Suppressor macrophage treated with lipopolysaccharide for 4 hours (primary cell): ENCODE results near the gene SNAPC2.
"Not testable (repeated sequence)": the region's sequence is repeated elsewhere in the genome, so short reads cannot be mapped to it uniquely, and the experiment has no call there.

Experiments used
- DNase-seq: peaks from one replicate; pipeline ENCODE4 v3.0.0-alpha.2; 2020

SNAPC2 gene

DNA sequence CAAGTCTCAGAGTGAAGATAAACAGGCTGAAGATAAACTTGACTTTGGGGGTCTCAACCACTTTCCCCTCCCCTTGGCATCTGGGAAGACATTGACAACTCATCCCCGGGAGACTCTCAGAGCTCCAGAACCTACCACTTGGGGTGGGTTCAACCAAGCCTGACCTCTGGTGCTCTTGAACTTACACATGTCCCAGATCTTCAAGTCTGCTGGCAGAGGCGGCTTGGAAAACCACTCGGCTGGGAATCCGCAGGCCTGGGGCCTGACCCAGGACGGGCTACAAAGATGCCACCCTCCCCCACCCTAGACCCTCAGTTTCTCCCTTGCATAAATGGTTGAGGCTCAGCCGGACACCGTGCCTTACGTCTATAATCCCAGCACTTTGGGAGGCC, 31.3 kb upstream of the SNAPC2 start:
- DNase-seq: no peak

DNA sequence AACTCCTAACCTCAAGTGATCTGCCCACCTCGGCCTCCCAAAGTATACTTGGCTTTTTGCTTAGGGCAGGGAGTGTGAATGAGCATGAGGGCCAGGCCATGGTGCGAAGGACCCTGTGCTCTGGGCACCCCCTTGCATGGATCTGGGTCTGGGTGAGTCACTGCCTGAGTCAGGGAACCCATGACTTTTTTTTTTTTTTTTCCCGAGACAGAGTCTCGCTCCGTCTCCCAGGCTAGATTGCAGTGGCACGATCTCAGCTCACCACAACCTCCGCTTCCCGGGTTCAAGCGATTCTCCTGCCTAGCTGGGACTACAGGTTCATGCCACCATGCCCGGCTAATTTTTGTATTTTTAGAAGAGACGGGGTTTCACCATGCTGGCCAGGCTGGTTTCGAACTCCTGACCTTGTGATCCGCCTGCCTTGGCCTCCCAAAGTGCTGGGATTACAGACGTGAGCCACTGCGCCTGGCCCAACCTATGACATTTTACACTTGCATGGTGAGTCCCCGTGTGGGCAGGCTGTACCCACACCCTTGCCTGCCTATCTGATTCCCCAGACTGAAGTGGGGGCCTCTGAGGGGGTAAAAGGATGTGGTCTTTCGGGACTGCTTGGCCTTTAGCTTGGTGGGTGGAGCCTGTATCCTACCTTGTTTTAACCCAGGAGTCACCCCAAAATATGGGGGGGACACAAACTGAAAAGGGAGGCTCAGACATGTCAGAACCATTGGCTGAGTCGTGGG, 26.6 kb upstream of the SNAPC2 start:
- DNase-seq: not testable (repeated sequence)

DNA sequence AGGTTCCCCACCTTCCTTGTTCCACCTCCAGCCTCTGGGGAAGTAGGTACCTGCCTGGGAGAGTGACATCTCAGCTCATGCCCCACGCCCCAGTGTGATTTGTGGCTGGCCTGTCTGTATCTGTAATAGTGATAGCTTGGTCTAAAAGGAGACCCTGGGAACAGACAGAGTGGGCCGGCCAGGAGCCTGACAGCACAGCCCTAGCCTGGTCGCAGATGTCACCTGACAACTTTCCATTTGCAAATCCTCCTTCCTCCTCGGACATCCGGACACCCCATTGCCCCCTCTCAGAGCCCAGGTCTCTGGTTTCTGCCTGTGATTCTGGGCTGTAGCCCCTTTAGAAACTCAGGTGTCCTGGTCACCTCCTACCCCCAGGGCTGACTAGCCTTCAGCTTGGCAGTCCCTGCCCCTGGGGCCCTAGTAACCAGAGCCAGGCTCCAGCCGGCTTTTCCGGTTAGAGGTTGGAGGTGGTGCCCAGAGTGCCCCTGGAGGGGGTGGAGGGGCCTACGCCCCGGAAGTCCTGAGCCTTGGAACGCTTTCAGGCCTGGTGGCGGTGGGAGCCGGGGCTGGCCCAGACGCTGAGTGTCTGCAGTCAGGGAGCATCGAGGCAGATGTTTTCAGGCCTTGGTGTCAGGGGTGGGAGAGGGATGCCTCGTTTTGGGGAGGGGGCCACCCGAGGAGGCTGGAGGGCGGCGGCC, 25.4 kb upstream of the SNAPC2 start:
- DNase-seq: no peak

DNA sequence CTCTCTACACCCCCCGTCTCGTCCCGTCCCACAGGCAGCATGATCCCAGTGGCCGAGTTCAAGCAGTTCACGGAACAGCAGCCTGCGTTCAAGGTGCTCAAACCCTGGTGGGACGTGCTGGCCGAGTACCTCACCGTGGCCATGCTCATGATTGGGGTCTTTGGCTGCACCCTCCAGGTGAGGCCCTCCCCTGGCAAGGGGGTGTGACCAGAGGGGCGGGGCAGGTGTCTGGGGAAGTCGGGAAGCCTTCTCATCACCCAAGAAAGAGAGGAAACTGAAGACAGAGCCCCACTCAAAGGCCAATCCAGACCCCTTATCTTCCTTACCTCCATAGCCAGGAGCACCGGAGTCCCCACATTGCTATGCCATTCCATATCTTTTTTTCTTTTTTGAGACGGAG, 24.6 kb upstream of the SNAPC2 start:
- no peak for DNase-seq

DNA sequence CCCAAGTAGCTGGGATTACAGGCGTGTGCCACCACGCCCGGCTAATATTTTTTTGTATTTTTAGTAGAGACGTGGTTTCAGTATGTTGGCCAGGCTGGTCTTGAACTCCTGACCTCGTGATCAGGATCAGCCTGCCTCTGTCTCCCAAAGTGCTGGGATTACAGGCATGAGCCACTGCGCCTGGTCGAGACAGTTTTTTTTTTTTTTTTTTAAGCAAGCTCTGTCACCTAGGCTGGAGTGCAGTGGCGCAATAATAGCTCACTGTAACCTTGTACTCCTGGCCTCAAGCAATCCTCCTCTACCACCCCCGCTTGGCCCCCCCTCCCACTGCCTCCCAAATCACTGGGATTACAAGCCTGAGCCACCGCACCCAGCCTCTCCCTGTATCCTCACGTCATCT, 22.8 kb upstream of the SNAPC2 start:
- no peak for DNase-seq

DNA sequence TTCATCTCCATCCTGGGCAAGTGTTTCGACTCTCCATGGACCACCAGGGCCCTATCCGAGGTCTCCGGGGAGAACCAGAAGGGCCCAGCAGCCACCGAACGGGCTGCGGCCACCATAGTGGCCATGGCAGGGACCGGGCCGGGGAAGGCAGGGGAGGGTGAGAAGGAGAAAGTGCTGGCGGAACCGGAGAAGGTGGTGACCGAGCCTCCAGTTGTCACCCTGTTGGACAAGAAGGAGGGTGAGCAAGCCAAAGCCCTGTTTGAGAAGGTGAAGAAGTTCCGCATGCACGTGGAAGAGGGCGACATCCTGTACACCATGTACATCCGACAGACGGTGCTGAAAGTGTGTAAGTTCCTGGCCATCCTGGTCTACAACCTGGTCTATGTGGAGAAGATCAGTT, 21.2 kb upstream of the SNAPC2 start:
- no peak for DNase-seq

DNA sequence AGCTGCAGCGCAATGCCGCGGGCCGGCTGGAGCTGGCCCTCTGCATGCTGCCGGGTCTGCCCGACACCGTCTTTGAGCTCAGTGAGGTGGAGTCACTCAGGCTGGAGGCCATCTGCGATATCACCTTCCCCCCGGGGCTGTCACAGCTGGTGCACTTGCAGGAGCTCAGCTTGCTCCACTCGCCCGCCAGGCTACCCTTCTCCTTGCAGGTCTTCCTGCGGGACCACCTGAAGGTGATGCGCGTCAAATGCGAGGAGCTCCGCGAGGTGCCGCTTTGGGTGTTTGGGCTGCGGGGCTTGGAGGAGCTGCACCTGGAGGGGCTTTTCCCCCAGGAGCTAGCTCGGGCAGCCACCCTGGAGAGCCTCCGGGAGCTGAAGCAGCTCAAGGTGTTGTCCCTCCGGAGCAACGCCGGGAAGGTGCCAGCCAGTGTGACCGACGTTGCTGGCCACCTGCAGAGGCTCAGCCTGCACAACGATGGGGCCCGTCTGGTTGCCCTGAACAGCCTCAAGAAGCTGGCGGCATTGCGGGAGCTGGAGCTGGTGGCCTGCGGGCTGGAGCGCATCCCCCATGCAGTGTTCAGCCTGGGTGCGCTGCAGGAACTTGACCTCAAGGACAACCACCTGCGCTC, 20.3 kb upstream of the SNAPC2 start:
- DNase-seq: no peak

DNA sequence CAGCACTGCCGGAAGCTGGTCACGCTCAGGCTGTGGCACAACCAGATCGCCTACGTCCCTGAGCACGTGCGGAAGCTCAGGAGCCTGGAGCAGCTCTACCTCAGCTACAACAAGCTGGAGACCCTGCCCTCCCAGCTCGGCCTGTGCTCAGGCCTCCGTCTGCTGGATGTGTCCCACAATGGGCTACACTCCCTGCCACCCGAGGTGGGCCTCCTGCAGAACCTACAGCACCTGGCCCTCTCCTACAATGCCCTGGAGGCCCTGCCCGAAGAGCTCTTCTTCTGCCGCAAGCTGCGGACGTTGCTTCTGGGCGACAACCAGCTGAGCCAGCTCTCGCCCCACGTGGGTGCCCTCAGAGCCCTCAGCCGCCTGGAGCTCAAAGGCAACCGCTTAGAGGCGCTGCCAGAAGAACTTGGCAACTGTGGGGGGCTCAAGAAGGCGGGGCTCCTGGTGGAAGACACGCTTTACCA, 19.7 kb upstream of the SNAPC2 start:
- no peak for DNase-seq

DNA sequence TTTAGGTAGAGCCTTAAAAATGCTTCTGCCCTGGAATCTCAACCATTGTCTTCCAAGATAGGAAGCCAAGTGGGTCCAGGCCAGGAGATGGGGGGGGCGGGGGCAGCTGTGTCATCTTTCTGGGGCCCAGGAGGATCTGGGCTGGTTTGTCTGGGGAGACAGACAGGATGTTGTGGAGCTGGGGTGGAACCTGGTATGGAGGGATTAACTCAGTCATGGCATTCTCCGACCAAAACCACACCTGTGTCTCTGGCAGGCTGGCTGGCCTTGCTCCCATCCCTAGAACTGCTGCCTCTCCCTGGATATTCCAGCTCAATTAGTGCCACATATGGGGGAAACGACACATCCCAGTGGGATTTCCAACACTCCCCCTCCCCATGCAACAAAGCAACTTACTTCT, 19.2 kb upstream of the SNAPC2 start:
- no peak for DNase-seq

DNA sequence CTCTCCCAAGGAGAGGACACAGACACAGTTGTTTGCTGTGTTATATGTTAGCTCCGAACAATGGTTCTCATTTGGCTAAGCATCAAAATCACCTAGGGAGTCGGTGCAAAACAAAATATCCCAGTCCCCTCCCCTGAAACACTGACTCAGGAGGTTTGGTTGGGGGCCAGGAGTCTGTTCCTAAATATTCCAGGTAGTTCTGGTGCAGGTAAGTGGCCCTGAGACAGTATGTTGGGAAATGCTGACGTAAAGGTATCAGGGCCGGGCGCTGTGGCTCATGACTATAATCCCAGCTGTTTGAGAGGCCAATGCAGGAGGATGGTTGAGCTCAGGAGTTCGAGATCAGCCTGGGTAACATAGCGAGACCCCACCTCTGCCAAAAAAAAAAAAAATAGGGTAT, 18.8 kb upstream of the SNAPC2 start:
- DNase-seq: no peak

DNA sequence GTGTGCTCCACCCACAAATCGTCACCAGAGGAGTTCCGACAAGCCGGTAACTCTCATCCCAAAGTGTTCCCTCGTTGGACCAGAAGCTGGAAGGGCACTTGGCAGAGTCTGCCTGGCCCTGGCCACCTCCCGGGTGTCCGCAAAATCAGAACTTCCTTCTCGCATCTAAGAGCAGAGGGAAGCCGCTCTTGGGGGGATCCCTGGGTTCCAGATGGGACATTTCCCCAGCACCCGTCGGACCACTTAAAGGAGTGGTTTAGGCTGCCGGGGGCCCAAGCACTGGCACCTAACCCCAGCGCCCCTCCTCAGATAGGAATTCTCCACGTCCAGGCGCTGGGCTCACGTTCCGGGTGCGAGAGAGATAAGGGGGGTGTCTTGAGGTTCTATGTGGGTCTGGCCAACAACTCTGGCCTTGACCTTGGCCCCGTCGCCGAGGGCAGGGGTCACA, 17.3 kb upstream of the SNAPC2 start:
- DNase-seq: no peak

DNA sequence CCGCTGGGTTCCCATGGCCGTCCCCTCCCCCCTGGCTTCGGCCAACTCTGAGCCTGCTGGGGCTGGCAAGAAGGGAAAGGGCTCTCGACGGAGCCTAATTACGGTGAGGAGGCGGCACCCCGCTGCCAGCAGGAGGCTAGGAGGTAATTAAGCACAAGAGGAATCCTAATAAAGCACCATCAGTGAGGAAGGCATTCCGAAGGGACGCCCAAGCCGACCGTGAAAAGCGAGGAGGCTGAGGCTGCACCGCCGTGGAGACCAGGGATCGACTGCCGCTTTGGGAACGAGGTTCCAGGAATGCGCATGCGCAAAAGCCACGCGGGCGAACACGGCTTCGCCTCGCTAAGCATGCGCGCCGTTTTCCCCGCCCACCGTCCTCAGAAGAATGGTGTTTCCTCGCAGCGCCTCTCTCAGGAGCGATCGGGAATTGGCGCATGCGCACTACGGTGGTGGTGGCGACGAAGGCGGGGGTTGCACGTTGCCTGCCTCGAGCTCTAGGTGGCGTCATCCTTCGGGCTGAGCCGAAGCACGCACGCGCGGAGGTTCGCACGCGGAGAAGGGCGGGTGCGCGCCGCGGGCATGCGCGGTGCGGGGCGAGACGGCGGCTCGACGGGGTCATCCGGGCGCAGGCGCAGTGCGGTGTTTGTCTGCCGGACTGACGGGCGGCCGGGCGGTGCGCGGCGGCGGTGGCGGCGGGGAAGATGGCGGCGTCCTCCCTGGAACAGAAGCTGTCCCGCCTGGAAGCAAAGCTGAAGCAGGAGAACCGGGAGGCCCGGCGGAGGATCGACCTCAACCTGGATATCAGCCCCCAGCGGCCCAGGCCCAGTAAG, 16.7 kb upstream of the SNAPC2 start, which contains the start of gene MAP2K7:
MAP2K7 (plus strand) TSS at position 634 of the 830 bp plus-strand sequence; CDS start at position 702, 68 bp downstream.
- DNase-seq: peak; percentile 100

DNA sequence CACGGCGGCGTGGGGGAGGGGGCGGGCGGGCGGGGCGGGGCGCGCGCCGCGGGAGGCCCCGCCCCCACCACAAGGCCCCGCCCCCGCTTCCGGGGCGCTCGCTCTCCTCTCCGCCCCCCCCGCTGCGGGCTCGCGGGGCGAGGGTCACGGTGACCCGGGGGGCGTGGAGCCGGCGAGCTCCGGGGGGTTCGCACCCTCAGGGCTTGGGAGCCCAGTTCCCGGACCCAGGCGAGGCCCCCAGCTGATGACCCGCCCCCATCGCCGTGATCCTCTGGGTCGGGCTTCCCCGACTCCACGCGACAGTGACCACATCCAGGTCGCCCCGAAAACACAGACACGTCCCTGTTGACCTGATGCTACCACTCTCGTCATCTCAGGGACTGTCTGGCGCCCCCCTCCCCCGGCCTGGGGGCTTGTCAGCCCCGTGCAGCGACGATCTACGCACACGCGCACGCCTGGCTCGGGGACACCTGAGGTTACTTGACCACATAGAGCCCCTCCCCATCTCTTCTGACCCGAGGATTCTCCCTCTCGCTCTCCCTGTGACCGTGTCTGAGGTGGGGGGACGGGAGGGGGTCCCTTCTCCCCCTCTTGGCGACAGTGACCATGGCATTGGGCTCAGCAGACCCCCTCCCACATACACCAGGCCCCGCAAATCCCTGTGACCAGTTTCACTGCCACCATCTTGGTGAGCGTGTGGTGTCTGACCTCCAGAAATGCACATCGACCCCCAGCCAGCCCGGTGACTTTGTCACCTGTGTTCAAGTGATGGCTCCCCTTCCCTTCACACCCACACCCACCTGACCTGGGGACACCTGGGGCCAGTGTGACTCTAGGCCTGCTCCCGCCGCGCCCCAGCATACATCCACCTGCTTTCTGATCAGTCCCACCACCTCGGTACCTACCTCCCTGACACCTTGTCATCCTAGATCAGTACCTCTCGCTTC, 15.8 kb upstream of the SNAPC2 start:
- DNase-seq: peak; percentile 71

DNA sequence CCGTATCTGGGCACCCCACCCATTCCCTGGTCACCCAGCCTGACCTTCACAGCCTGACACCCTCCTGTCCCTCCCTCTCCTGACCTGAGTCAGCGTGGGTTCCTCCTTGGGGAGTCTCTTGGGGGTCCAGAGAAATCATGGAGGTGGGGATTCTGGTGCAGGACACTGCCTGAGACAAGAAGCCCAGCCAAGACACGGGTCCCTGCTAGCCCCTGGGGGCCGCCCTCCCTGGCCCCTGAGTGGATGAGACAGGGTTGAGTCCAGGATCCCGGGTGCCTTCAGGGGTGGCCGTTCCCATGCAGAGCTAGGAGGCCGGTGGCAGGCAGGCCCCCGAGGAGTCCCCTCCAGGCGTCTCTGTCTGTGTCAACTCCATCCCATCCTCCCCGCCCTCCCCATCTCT, 14.9 kb upstream of the SNAPC2 start:
- DNase-seq: no peak

DNA sequence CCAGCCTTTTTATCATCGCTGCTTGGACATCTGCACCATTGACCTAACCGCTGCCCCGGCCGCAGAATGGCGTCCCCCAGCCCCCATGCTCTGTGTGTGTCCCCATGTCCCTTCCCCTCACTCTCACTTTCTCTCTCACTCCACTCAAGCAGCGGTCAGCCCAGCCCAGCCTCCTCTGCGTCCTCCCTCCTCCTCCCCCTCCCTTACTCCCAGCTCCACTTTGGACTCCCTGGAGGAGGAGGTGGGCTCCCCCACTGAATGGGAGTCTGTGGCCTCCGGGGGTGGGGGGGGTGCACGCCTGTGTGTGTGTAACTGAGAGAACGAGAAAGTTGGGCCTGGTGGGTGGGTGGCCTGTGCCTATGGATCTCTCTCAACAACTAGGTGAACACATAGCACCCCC, 14.3 kb upstream of the SNAPC2 start:
- no peak for DNase-seq

DNA sequence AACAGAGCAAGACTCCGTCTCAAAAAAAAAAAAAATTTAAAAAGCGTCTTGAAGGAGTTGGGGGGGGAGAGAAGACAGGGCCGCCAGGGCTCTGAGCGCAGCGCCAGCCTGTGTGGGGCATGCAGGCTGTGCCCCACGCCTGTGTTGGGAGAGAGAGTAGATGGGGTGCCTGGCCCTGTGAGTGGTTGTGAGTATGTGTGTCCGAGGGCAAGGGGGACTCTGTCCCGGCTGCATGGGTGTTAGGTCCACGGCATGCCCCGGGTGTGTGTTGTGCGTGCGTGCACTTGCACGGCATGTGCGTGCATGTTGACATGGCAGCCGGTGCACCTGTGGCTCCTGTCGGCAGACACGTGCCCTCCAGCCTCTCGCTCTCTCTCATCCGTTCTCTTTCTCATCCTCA, 13.0 kb upstream of the SNAPC2 start:
- no peak for DNase-seq

DNA sequence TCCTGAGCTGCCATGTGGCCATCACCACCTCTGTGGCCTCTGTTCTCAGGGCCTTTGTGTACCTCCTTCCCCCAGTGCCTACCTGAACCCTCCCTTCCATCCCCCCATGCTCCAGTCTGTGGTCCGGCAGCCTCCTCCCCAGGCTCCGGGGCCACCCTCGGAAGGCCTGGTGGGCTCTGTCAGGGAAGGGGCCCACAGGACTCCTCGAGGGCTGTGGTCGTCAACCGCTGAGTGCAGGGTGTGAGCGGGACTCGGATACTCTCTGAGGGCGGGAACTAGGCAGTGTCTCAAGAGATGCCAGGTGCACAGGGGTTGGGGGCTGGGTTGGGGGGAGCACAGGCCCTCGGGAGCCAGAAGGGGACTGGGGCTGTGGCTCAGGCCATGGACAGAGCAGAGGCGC, 12.6 kb upstream of the SNAPC2 start:
- no peak for DNase-seq

DNA sequence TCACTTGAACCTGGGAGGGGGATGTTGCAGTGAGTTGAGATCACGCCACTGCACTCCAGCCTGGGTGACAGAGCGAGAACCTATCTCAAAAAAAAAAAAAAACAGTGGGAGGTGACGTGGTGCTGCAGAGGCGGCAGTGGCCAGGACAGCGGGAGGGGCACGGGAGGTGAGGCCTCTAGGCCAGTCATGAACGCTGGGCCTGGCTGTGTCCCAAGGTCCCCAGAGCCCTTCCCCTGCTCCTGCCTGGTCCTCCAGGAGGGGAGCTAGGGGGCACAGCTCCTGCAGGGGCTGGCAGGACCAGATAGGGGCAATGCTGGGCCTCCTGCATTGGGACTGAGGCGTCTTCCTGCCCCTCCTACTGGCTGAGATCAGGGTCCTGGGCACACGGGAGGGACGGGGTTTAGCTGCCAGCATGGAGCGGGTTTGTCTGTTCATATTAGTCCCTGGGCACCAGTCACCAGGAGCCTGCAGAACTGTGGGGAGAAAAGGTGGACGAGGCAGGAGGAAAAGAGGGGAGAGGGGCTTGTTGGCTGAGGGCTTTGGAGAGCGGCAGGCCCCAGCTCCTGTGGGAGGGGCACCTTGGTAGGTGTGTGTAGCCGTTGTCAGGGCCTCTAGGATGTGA, 11.9 kb upstream of the SNAPC2 start:
- DNase-seq: no peak

DNA sequence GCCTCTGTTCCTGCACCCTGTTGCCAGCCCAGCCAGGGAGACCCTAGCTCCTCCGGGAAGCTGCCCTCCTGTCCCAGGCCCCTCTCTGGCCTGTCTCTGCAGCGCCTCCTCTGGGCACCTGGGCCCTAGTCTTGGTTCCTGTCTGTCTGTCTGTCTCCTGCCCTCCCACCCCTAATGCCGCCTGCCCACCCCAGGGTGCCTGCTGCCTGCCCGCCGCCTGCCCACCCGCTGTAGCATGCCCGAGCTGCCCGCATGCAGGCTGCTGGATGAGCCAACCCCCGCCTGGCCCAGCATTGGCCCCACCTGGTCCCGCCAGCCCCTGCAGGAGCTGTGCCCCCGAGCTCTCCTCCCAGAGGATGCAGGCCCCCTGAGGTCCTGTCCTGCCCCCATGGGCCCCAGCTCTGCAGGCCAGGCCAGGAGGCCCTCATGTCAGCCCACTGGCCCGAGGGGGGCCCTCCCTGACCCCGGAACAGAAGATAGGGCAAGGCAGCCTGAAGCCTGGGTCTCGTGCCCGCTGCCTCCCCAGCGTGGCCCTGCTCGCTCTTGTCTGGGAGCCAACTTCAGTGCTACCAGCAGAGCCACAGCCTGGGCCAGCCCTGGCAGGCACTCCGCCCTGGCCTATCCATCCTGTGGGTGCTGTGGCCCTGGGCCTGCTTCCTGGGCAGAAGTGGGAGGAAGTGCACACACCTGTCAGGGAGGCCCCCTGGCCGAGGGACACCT, 11.2 kb upstream of the SNAPC2 start:
- DNase-seq: no peak

DNA sequence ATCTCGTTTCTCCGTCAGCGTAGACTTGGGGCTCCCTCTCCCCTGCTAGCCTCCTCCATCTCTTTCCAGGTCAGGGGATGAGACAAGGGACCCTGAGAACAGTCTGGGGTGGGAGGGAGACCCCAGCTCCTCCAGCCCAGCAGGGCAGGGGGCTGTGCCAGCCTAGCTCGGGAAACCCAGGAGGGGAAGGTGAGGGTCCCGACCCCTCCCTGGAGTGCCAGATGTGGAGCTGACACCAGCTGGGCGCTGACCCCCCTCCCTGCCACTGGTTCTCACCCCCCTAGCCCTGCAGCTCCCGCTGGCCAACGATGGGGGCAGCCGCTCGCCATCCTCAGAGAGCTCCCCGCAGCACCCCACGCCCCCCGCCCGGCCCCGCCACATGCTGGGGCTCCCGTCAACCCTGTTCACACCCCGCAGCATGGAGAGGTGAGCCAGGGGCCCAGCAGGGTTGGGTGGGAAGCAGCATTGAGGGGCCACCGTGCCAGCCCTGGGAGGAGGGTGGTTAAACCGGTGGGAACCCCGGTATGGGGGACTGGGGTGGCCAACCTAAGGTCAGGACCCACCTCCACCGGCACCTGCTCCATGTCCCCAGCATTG, 10.6 kb upstream of the SNAPC2 start:
- DNase-seq: no peak
